Loucy (cell line): ENCODE data around the gene IL22RA2.

Experiments used
- EZH2phosphoT487 ChIP-seq: fragments of 200-600 bp; IDR thresholded peaks from 2 replicates; pipeline ENCODE4 v1.6.1; 2018; ENCODE audit warnings: antibody characterized with exemption, mild to moderate bottlenecking, moderate library complexity, borderline replicate concordance
- TF ChIP-seq, protein P1 (sequence below): fragments of 200-600 bp; sonication (generic); conservative IDR thresholded peaks from 2 replicates; pipeline ENCODE4 v1.5.1; 2014; ENCODE audit warnings: mild to moderate bottlenecking, antibody characterized with exemption, low read length

GRCh38 chr6:137175868-137176245 is 2.4 kb upstream of the IL22RA2 start:
- TF ChIP-seq, protein P1, sequence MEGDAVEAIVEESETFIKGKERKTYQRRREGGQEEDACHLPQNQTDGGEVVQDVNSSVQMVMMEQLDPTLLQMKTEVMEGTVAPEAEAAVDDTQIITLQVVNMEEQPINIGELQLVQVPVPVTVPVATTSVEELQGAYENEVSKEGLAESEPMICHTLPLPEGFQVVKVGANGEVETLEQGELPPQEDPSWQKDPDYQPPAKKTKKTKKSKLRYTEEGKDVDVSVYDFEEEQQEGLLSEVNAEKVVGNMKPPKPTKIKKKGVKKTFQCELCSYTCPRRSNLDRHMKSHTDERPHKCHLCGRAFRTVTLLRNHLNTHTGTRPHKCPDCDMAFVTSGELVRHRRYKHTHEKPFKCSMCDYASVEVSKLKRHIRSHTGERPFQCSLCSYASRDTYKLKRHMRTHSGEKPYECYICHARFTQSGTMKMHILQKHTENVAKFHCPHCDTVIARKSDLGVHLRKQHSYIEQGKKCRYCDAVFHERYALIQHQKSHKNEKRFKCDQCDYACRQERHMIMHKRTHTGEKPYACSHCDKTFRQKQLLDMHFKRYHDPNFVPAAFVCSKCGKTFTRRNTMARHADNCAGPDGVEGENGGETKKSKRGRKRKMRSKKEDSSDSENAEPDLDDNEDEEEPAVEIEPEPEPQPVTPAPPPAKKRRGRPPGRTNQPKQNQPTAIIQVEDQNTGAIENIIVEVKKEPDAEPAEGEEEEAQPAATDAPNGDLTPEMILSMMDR = no peak
- TF ChIP-seq EZH2phosphoT487 = no peak
